ES-I3 (cell line): ENCODE data around the gene KRT6C.
"Not testable (repeated sequence)": the region's sequence is repeated elsewhere in the genome, so short reads cannot be mapped to it uniquely, and the experiment has no call there.

ENCODE experiments used
- H3K36me3 ChIP-seq: 2 replicates; pipeline ENCODE4 v1.6.1; 2013; ENCODE audit warnings: mild to moderate bottlenecking, low read length, control low read depth, moderate library complexity; ENCODE audit not compliant: insufficient read depth
- H3K4me1 ChIP-seq: 2 replicates; pipeline ENCODE4 v1.6.1; 2013; ENCODE audit warnings: mild to moderate bottlenecking, control low read depth, low read length; ENCODE audit not compliant: insufficient read depth
- H3K9ac ChIP-seq: 2 replicates; pipeline ENCODE4 v1.6.1; 2013; ENCODE audit warnings: low read depth, mild to moderate bottlenecking, low read length, moderate library complexity
- H3K9me3 ChIP-seq: 2 replicates; pipeline ENCODE4 v1.6.1; 2013; ENCODE audit warnings: mild to moderate bottlenecking, low read length, moderate library complexity; ENCODE audit not compliant: control insufficient read depth, insufficient read depth

Gene KRT6C

DNA sequence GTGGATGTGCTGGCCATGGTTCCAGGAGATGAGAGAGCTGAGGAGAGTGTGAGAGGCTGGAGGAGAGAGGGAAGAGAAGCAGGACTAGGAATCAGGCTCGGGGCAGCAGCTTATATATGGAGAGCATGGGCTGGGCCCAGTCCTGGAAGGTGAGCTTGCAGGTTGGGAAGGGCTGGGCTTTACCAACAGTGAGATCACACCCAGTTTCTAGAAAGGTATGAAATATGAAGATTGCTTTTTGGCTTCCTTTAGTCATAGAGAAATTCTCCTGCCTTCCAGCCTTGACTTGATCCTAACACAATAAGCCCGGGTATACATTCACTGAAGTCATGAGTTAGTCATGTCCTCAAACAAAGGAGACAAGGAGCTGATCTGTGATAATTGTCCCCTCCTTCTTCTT is 19.6 kb upstream of the KRT6C start, which contains the start of gene KRT6A:
KRT6A (minus strand) TSS at position 86 of the 400 bp plus-strand sequence; CDS start at position 17, 69 bp downstream.
- Histone ChIP-seq H3K4me1 (peaks cover 21% of the 10 kb centered on the region), H3K36me3 (no peaks in the 10 kb centered on the region), H3K9ac (no peak within 1 kb of the TSS), H3K9me3 (peaks cover 2% of the 10 kb centered on the region; the same call in 1 of the 2 replicates)

- H3K36me3 ChIP-seq, H3K9me3 ChIP-seq, H3K9ac ChIP-seq: not testable (repeated sequence)
- H3K4me1 ChIP-seq: peaks cover 21% of the 10 kb centered on the region
Measured at GRCh38 chr12:52492405-52492804, 18.8 kb upstream of the KRT6C start.

DNA sequence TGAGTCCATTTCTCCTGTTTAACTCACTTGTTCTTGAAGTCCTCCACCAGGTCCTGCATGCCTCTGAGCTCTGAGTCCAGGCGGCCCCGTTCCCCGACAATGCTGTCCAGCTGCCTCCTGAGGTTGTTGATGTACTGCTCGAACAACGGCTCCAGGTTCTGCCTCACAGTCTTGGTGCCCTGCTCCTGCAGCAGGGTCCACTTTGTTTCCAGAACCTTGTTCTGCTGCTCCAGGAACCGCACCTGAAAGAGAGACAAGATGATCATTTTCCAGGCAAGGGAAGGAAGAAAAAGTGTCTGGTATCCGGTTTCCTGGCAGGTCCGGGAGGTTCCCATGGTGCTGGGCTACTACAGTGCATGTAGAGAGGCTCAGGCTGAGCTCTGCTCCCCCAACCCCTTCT is 17.9 kb upstream of the KRT6C start:
- peaks cover 16% of the 10 kb centered on the region for H3K4me1 ChIP-seq
- not testable (repeated sequence) for H3K9me3 ChIP-seq, H3K36me3 ChIP-seq, H3K9ac ChIP-seq

DNA sequence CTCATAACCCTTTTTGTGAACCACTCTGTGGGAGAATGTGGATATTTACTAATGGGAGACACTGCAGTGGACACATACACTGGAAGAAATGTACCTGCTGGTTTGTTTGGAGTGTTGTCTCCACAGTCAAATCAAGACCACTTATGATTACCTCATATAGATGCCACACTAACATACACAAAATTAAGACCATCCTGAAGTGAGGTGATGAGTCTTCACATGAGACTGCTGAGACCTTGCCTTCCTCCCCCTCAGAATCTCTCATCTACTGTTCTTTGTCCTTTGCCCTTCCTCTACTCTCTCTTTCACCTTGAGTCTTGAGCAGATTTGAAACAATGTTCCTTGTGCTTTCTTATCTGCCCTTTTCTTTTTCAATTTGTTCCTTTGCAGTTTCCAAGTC is 15.1 kb upstream of the KRT6C start:
- H3K4me1 ChIP-seq: no peaks in the 10 kb centered on the region
- H3K9me3 ChIP-seq: peaks cover 2% of the 10 kb centered on the region; the same call in 1 of the 2 replicates
- no peak overlapping the region for H3K9ac ChIP-seq
- no peaks in the 10 kb centered on the region for H3K36me3 ChIP-seq

DNA sequence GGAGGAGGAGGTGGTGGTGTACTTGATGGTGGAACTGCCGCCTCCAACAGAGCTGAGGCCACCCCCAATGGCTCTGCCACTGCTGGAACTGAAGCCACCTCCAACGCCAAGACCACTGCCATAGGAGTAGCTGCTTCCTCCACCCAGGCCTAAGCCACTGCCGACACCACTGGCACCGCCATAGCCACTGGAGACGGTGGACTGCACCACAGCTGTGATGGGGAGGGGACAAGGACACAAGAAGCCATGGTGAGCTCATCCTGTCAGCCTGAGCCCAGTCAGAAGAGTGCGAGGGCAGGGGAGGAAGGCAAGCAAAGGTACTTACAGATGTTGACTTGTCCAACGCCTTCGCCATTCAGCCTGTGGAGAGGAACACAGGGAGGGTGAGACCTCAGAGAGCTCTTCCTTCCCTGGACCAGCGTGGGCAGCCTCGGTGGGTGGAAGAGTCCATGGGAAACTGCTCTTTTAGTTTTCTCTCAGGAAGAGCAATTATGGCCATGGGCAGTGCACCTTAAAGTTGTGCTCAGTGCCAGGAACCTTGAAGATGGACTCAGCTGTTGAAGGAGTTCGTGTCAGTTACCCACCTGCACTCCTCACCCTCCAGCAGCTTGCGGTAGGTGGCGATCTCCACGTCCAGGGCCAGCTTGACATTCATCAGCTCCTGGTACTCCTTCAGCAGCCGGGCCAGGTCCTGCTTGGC is 14.3 kb upstream of the KRT6C start:
- H3K9ac ChIP-seq, H3K9me3 ChIP-seq, H3K36me3 ChIP-seq, H3K4me1 ChIP-seq: not testable (repeated sequence)

GRCh38 chr12:52487211-52487610 is 13.6 kb upstream of the KRT6C start:
- no peaks in the 10 kb centered on the region for H3K36me3 ChIP-seq
- no peaks in the 10 kb centered on the region for H3K4me1 ChIP-seq
- no peak overlapping the region for H3K9ac ChIP-seq
- H3K9me3 ChIP-seq: peaks cover 2% of the 10 kb centered on the region; the same call in 1 of the 2 replicates

GRCh38 chr12:52486166-52487105 is 12.8 kb upstream of the KRT6C start:
- no peak overlapping the region for H3K9ac ChIP-seq
- H3K9me3 ChIP-seq: peaks cover 2% of the 10 kb centered on the region; the same call in 1 of the 2 replicates
- no peaks in the 10 kb centered on the region for H3K4me1 ChIP-seq
- no peaks in the 10 kb centered on the region for H3K36me3 ChIP-seq

DNA sequence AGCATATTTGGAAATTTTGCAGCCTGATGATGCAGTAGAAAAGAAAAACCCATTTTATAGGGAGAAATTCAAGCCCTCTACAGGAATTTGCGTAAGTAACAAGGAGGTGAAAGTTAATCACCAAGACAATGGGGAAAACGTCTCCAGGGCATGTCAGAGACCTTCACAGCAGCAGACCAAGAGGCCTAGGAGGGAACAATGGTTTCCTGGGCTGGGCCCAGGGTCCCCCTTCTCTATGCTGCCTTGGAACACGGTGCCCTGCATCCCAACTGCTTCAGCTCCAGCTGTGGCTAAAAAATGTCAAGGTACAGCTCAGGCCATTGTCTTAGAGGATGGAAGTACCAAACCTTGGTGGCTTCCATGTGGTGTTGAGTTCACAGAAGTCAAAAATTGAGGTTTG is 6.5 kb upstream of the KRT6C start:
- H3K9me3 ChIP-seq: peaks cover 5% of the 10 kb centered on the region; the same call in 1 of the 2 replicates

GRCh38 chr12:52477651-52478050 is 4.0 kb upstream of the KRT6C start:
- Histone ChIP-seq H3K36me3 (no peaks in the 10 kb centered on the region), H3K9ac (no peak overlapping the region), H3K4me1 (no peaks in the 10 kb centered on the region), H3K9me3 (peaks cover 5% of the 10 kb centered on the region; the same call in 1 of the 2 replicates)

More for the DNA sequence above, 6.5 kb upstream of the KRT6C start:
- no peaks in the 10 kb centered on the region for H3K36me3 ChIP-seq
- H3K9ac ChIP-seq: no peak overlapping the region
- no peaks in the 10 kb centered on the region for H3K4me1 ChIP-seq

DNA sequence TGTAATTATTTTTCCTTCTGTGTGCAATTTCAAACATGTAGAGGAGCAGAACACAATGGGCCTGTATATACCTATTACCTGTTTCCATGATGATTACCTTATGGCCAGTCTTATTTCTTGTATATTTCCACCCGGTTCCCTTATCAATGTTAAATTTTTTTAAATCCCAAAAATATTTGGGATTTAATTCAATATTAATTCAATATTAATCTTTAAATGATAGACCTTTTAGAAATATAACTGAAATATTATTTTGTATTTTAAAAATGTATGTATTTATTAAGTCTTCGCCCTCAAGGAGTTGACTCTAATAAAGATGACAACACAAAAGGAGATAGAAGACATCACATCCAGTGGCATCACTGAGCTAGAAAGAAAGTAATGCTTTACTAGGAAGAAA is 607 bp upstream of the KRT6C start:
- no peaks in the 10 kb centered on the region for H3K4me1 ChIP-seq
- peaks cover 5% of the 10 kb centered on the region; the same call in 1 of the 2 replicates for H3K9me3 ChIP-seq
- no peak overlapping the region for H3K9ac ChIP-seq
- no peaks in the 10 kb centered on the region for H3K36me3 ChIP-seq

GRCh38 chr12:52469853-52470252 is 3.8 kb downstream of the KRT6C start:
- no peak overlapping the region for H3K9ac ChIP-seq
- H3K36me3 ChIP-seq: no peaks in the 10 kb centered on the region
- H3K9me3 ChIP-seq: no peaks in the 10 kb centered on the region
- no peaks in the 10 kb centered on the region for H3K4me1 ChIP-seq

- Histone ChIP-seq H3K36me3 (no peaks in the 10 kb centered on the region), H3K9me3 (no peaks in the 10 kb centered on the region), H3K4me1 (no peaks in the 10 kb centered on the region), H3K9ac (no peak overlapping the region)
Measured at GRCh38 chr12:52464897-52465296, 8.7 kb downstream of the KRT6C start.

DNA sequence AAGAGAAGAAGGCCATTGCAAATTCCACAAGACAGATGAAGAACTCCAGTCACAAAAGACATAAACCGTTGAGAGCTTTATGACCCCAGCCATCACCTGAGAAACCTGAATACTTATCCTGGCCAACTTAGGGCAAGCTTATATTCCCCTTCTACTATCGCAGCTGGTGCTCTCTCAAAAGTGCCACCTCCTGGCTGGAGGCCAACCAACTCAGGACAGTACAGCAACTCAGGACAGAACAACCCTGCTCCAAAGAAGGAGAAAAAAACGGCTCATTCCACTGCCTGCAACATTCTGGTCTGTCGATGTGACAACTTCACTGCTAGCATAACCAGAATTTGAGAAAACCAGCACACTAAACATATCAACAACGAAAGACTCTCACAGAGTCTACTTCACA is 11.9 kb downstream of the KRT6C start:
- no peak overlapping the region for H3K9ac ChIP-seq
- no peaks in the 10 kb centered on the region for H3K9me3 ChIP-seq
- no peaks in the 10 kb centered on the region for H3K4me1 ChIP-seq
- no peaks in the 10 kb centered on the region for H3K36me3 ChIP-seq

- Histone ChIP-seq H3K9ac (no peak overlapping the region), H3K36me3 (no peaks in the 10 kb centered on the region), H3K9me3 (no peaks in the 10 kb centered on the region), H3K4me1 (no peaks in the 10 kb centered on the region)
Measured at GRCh38 chr12:52458861-52459260, 14.7 kb downstream of the KRT6C start.

GRCh38 chr12:52455821-52456220 is 17.8 kb downstream of the KRT6C start:
- no peaks in the 10 kb centered on the region for H3K9me3 ChIP-seq
- H3K4me1 ChIP-seq: no peaks in the 10 kb centered on the region
- H3K9ac ChIP-seq: no peak overlapping the region
- no peaks in the 10 kb centered on the region for H3K36me3 ChIP-seq
